KOPT-K1 (cell line): Measurements from ENCODE around the gene IFNA6.

Experiments
- H3K27ac ChIP-seq: fragments of 200-600 bp; sonication (generic); 2 replicates; pipeline ENCODE4 v1.5.1; 2016; ENCODE audit warnings: antibody characterized with exemption, mild to moderate bottlenecking, low read depth, low read length; ENCODE audit not compliant: poor library complexity, severe bottlenecking
- H3K36me3 ChIP-seq: fragments of 200-600 bp; sonication (generic); 2 replicates; pipeline ENCODE4 v1.5.1; 2017; ENCODE audit warnings: antibody characterized with exemption, mild to moderate bottlenecking, low read length, moderate library complexity; ENCODE audit not compliant: insufficient read depth
- H3K9me3 ChIP-seq: fragments of 200-600 bp; sonication (generic); 2 replicates; pipeline ENCODE4 v1.5.1; 2017; ENCODE audit warnings: antibody characterized with exemption, low read length, mild to moderate bottlenecking; ENCODE audit not compliant: insufficient read depth, poor library complexity, severe bottlenecking

The IFNA6 gene

DNA sequence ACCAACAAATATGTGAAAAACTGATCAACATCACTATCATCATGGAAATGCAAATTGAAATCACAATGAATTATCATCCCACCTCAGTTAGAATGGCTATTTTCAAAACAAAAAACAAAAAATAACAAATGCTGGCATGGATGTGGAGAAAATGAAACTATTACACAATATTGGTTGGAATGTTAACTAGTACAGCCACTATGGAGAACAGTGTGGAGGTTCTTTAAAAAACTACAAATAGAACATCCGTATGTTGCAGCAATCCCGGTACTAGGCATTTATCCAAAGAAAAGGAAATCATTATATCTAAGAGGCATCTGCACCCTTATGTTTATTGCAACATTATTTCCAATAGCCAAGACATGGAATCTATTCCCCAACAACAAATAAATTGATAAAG is 36.5 kb downstream of the IFNA6 start:
- H3K9me3 ChIP-seq = no peaks in the 10 kb centered on the region
- no peaks in the 10 kb centered on the region for H3K36me3 ChIP-seq
- H3K27ac ChIP-seq = no peak overlapping the region

DNA sequence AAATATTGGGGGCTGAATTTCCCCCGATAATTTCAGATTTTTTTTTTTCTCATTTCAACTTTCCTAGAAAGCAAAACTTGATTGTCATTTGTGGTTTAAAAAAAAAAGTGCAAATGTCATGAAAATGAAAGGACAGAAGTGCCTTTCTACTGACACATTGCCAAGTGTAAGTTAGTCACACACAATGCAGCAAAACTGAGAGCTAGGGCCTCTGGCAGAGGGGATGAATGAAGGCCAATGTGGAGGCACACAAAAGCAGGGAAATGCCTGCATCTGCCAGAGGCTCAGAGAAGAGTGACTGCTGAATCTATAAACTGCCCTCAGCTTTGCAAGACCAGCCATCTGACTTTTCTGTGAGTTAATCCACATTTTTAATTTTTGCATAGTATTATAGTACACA is 38.8 kb downstream of the IFNA6 start:
- Histone ChIP-seq H3K9me3 (no peaks in the 10 kb centered on the region), H3K36me3 (no peaks in the 10 kb centered on the region), H3K27ac (no peak overlapping the region)

DNA sequence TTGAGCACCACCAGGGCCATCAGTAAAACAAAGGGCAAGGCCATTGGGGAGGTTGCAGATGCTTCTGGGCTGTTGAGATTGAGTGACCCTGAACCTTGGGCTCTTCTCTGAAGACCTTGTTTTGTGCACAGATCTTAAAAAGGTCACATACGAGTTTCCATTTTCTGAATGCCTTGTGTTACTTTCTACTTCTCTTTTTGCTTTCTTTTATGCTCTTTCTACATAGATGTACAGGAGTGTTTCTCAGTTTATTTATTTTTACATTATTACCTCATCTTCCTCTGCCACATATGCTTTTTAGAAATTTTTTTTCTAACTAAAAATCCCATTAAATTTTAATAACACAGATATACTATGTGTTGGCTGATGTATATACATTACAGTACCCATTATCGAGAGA is 45.5 kb downstream of the IFNA6 start, which contains the start of gene IFNA5:
TSS of gene IFNA5 (minus strand) at position 101 of the 400 bp plus-strand sequence. CDS start at position 44, 57 bp downstream.
- Histone ChIP-seq H3K36me3 (no peaks in the 10 kb centered on the region), H3K27ac (no peak within 1 kb of the TSS), H3K9me3 (no peaks in the 10 kb centered on the region)
